ENCODE measurements around the gene NUCKS1. TPM values are rescaled to one million over a fixed set of nuclear protein-coding genes. Genes with fewer than 3 reads are reported as not detected.
A peak's percentile ranks its signal among the peaks of the same experiment; 100 is the strongest.

NUCKS1 gene, protein sequence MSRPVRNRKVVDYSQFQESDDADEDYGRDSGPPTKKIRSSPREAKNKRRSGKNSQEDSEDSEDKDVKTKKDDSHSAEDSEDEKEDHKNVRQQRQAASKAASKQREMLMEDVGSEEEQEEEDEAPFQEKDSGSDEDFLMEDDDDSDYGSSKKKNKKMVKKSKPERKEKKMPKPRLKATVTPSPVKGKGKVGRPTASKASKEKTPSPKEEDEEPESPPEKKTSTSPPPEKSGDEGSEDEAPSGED
- total RNA-seq: 102 TPM
- long read RNA-seq, full-length matches to known transcripts: 3 of 25 reads
- long read RNA-seq, partial matches to known transcripts: 2 of 25 reads
- long read RNA-seq, other reads (novel, unspliced or antisense): 20 of 25 reads

GRCh38 chr1:205750138-205751035, at the start of gene NUCKS1:
NUCKS1 (minus strand) TSS chr1:205750182; CDS start chr1:205749973, 209 bp downstream.
- peak; percentile 97 for DNase-seq (ENCODE audit: low spot score)

DNA sequence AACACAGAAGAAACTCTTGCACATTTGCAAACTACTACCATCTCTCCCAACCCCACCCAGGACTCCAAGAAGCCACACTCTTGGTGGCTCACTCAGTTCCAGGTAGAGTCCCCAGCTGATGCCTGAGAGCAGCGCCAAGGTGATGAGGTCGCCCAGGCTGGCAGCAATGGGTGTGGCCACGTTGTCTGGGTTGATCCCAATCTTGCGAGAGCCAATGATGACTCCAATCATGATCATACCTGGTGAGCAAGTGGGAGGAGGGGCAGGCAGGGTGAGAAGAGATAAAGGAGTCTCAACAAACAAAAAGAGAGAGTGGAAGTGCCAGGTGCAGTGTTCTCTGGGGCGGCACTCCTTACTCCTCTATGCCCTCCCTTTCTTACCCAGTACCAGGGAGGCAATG, 48.6 kb upstream of the NUCKS1 start:
- no peak for DNase-seq (ENCODE audit: low spot score)

GRCh38 chr1:205797168-205797567, 47.2 kb upstream of the NUCKS1 start:
- DNase-seq (ENCODE audit: low spot score): no peak

GRCh38 chr1:205794011-205794730, 44.2 kb upstream of the NUCKS1 start:
- DNase-seq (ENCODE audit: low spot score): no peak

DNA sequence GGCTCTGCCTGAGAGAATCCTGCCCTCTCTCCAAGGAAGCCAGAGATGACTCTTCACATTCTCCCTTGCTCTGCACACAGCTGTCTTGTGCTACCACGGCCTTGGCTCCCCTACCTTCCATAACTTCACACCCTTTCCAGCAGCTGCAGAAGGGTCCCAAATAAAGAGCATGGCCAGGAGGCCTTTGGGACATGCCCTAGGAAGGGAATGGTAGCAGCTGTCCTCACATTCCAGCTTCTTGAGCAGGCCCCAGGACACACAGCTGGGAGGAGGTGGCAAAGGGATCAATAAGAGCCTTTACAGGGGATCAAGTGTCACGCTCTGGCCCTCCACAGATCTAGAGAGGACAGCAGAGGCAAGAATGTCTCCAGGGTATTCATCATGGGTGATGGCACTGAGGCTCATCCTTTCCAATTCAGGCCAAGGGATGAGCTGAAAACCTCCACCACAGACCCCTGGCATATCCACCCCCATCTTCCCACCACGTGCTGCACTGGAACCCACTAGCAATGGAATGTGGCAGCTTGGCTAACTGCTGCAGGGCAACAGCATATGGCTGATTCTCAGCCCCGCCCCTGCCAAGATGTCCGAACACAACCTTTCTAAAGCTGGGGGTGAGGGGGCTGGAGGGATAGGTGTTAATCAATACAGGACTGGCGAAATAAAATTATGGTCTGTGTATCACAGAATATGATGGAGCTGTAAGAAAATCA, 43.1 kb upstream of the NUCKS1 start:
- no peak for DNase-seq (ENCODE audit: low spot score)

DNA sequence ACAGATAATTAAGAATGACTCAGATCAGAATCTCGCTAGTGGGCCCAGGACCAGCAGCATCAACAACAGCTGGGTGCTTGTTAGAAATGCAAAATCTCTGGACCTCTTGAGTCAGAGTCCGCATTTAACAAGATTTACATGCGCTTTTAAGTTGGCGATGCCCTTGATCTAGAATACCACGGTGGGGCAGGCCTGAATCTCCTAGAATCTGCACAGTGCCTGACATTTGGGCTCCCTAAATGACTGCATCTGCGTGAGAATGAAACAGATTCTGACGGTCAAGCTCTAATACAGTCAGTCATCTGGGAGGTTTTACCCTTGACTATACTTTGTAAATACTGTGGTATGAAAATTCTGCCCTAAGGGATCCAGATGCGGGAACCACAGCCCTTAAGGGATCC, 42.5 kb upstream of the NUCKS1 start:
- no peak for DNase-seq (ENCODE audit: low spot score)

GRCh38 chr1:205791568-205792180, 41.7 kb upstream of the NUCKS1 start:
- no peak for DNase-seq (ENCODE audit: low spot score)

GRCh38 chr1:205787287-205787916, 37.4 kb upstream of the NUCKS1 start:
- DNase-seq (ENCODE audit: low spot score): no peak

DNA sequence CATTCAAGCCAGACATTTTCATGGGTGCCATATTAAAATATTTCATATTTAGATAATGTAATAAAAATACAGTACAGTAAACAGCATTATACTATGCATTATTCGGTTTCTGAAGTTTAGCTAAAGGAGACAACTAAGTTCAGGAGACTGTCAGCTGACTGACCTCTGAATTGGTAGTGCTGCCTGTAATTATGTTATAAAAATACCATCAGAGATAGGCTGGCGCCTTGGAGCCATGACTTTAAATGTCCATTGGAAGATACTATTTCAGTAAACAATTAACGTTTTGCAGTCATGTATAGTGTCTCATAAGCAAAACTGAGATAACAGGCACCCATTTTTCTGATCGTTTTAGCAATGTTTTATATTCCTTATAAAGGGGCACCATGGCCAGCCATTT, 36.6 kb upstream of the NUCKS1 start:
- DNase-seq (ENCODE audit: low spot score): no peak

- no peak for DNase-seq (ENCODE audit: low spot score)
These were observed 35.5 kb upstream of the NUCKS1 start for GRCh38 chr1:205785446-205785845.

- DNase-seq (ENCODE audit: low spot score): no peak
These were observed 33.9 kb upstream of the NUCKS1 start for GRCh38 chr1:205783904-205784303.

DNA sequence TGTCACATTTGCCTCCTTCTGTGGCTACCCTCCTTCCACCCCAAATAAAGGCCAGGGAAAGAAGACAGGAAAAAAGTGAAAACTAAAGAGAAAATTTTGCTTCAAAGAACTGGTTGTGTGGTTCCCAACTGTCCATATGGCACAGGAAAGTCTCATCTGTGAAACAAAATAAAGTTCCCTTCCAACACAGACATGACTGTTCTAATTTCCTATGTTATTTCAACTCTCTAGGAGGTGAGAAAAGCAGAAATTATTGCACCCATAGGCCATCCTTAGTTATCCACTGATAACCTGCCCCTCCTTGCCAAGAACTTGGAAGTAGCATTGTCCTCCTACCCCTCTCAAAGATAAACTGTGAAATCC, 33.4 kb upstream of the NUCKS1 start:
- no peak for DNase-seq (ENCODE audit: low spot score)

DNA sequence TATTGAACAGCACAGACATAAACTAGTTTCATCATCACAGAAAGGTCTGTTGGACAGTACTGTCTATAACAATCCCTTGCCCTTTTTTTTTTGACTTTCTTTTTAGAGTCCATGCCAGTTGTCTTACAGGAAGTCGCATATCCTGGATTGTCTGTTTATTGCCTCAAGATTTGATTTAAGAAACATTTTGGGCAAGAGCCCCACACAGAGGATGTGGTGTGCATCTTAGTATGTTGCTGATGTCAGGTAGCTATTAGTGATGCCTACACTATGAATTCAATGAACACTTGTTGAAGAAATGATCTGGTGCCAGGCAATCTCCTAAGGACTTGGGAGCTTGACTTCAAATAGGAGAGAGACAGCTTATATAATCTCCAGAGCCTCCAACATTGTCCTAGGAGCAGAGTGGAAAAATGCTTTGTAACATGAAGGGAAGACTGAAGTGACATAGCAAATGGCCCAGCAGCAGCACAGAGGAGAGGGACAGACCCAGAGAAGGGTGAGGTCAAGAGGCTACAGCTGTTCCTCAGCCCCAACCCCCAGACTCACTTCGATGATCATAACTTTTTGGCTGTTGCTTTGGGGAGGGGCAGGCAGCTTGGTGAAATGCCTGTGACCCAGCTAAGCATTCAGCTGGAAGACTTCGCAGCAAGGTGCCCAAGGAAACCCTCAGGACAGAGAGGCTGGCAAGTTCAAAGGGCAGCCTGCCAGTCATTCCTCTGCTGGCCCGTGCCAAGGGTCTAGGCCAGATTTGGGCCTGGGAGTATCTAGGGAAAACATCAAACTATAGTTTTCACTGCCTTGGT, 32.8 kb upstream of the NUCKS1 start:
- DNase-seq (ENCODE audit: low spot score): no peak

GRCh38 chr1:205780335-205780734, 30.4 kb upstream of the NUCKS1 start:
- no peak for DNase-seq (ENCODE audit: low spot score)

DNA sequence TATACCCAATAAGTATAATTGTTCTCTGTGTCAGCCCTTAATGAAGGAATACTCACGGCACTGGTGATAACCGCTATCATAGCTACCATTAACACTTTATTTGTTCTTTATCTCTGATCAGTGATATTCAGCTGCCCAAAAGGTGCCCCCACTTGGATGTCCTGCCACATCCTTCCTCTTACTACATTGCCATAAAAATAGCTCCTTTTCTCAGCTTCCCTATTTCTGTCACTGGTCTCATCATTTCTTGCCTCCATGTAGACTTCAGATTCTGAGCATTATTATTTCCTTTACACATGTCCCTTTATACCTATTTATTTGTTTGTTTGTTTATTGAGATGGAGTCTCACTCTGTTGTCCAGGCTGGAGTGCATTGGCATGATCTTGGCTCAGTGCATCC, 28.0 kb upstream of the NUCKS1 start:
- no peak for DNase-seq (ENCODE audit: low spot score)

DNA sequence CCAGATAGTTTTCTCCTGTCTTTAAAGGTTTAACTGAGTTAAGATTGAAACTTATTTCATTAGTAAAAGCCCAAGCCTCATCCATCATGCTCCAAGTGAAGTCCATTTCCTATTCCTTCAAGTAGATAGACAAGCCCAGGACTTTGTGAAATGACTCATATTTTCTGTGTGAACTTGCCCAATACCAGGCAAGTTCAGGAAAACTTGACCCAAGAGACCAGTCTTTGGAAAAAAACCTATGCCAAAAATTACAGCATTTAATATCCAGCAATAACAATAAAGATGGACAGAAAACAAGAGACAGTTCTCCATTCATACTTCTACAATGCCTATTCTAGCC, 25.7 kb upstream of the NUCKS1 start:
- no peak for DNase-seq (ENCODE audit: low spot score)

DNA sequence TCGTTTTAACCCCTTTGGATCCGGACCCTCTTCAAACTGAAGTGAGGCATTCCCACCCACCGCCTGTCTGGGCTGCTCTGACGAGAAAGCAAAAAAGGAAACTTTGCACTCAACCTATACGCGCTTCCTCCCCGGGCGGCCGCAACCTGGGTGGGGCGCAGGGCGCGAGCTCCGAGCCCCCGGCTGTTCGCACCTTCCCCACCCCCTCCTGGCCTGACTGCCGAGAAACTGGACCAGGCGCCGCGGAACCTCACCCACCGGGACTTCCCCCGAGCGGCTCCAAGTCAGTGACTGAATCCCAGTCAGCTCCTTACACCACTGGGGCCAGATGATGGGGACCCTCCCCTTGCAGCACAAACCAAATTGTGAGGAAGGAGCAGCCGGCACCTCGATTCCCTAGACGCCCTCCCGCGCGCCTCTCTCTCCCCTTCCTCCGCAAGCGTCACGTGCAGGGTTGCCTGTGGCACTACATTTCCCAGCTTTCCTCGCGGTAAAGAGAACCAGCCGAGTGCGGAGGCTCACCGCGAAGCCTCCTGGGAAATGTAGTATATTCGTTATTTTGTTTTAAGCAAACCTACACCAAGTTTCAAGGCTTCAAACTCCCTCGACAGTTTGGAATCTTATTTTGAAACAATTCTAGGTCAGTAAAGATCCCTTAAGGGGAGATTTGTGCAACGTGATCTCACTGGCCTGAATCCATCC, 25.2 kb upstream of the NUCKS1 start, which contains the start of gene RAB29:
RAB29 (minus strand) TSS at position 468 of the 702 bp plus-strand sequence. CDS start 526 bp downstream, outside the sequence.
- no peak for DNase-seq (ENCODE audit: low spot score)

DNA sequence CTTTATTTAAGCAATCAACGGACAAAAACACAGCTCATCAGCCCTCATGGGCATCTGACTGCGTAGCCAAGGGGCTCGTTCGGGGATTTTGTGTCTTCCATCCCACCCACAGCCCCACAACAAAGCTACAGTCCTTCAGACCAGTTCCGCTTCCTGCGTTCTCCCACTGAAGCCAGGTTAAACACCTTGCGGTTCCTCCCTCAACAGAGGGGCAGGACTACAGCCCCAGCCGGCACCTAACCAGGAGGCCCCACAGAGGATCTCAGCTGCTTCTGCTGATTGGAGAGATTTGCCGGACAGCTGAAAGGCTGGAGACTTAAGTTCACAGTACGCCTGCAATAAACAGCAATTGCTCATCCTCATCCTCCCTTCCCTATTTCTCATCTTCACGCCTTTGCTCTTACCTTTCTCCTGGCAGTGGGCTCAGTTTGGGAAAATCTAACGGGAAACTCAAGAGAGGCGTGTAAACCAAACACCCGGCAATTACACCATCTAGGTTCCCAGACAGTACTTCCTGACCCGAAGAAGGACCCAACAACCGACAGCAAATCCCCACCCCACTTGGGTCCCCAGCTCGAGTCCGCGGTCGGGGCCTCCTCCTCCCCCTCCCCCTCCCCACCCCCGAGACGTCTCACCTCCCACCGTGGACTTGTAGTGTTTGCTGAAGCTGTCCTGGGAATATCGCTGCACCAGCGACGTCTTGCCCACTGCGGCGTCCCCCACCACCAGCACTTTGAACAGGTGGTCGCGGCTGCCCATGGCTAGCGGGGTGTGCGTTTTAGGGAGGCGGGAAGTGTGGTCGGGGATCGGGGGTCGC, 24.4 kb upstream of the NUCKS1 start:
- no peak for DNase-seq (ENCODE audit: low spot score)
